ENCODE results near the gene SRPK2. TPM values are rescaled to one million over a fixed set of nuclear protein-coding genes. Genes with fewer than 3 reads are reported as not detected.
"Not testable (repeated sequence)": the region's sequence is repeated elsewhere in the genome, so short reads cannot be mapped to it uniquely, and the experiment has no call there.

SRPK2 gene
- polyA plus RNA-seq, 1 donor from 2014 or later: 118 TPM

DNA sequence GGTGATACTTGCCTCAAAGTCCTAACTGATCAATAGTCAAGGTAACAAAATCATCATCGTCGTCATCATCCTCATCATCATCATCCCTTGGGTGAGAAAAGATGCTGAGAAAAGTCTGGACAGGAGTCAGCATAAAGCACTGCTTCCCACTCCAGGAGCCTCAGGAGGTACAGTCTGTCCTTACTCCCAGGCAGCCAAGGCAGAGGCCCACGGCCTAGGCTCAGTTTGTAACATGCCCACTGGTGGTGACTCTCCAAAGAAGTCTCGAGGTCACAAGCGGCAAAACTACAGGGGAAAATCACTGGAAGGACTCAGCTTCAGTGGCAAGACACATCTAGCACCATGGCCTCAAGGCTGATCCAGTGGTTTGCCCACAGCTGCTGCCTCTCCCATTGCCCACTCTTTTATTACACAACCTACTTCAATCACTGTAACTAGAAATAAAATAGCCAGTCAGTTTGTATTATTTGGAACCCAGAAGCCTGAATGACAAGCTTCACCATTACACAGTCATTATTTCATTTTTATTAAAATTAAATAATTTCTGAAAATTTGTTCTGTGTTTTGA, 150.4 kb downstream of the SRPK2 start:
- Histone ChIP-seq H3K36me3 (ENCODE audit: insufficient read depth, low read length) (no peaks in the 10 kb centered on the region), H4K20me1 (ENCODE audit: insufficient read depth) (no peaks in the 10 kb centered on the region), H3F3A (ENCODE audit: insufficient read depth, low read length, poor library complexity, severe bottlenecking) (no peaks in the 10 kb centered on the region), H3K9ac (ENCODE audit: low read length) (no peak overlapping the region), H3K4me3 (ENCODE audit: low read length) (no peak overlapping the region), H3K27ac (ENCODE audit: low read length) (no peak overlapping the region), H3K27me3 (ENCODE audit: insufficient read depth, low read depth, low read length) (no peaks in the 10 kb centered on the region), H3K79me2 (replicated peaks; ENCODE audit: insufficient read depth, low read length) (peaks cover 31% of the 10 kb centered on the region), H3K9me3 (ENCODE audit: low read length) (no peaks in the 10 kb centered on the region), H2AFZ (ENCODE audit: low read depth, low read length) (no peak overlapping the region), H3K4me2 (ENCODE audit: low read length) (no peak overlapping the region), H3K9me2 (ENCODE audit: insufficient read depth, low read length) (no peaks in the 10 kb centered on the region)
- no peak for TF ChIP-seq RAD21 (conservative IDR thresholded peaks at IDR 0.05)
- TF ChIP-seq SMC3 (conservative IDR thresholded peaks at IDR 0.05; ENCODE audit: poor library complexity): no peak
- TF ChIP-seq POLR2AphosphoS5 (IDR thresholded peaks at IDR 0.05): no peak
- TF ChIP-seq MXI1 (conservative IDR thresholded peaks at IDR 0.05; ENCODE audit: poor library complexity, severe bottlenecking): no peak
- TF ChIP-seq EP300 (conservative IDR thresholded peaks at IDR 0.05; ENCODE audit: poor library complexity, severe bottlenecking): no peak
- TF ChIP-seq, protein P1, sequence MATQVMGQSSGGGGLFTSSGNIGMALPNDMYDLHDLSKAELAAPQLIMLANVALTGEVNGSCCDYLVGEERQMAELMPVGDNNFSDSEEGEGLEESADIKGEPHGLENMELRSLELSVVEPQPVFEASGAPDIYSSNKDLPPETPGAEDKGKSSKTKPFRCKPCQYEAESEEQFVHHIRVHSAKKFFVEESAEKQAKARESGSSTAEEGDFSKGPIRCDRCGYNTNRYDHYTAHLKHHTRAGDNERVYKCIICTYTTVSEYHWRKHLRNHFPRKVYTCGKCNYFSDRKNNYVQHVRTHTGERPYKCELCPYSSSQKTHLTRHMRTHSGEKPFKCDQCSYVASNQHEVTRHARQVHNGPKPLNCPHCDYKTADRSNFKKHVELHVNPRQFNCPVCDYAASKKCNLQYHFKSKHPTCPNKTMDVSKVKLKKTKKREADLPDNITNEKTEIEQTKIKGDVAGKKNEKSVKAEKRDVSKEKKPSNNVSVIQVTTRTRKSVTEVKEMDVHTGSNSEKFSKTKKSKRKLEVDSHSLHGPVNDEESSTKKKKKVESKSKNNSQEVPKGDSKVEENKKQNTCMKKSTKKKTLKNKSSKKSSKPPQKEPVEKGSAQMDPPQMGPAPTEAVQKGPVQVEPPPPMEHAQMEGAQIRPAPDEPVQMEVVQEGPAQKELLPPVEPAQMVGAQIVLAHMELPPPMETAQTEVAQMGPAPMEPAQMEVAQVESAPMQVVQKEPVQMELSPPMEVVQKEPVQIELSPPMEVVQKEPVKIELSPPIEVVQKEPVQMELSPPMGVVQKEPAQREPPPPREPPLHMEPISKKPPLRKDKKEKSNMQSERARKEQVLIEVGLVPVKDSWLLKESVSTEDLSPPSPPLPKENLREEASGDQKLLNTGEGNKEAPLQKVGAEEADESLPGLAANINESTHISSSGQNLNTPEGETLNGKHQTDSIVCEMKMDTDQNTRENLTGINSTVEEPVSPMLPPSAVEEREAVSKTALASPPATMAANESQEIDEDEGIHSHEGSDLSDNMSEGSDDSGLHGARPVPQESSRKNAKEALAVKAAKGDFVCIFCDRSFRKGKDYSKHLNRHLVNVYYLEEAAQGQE (IDR thresholded peaks at IDR 0.05; ENCODE audit: borderline replicate concordance): no peak
- no peak for TF ChIP-seq EZH2 (IDR thresholded peaks at IDR 0.05; ENCODE audit: borderline replicate concordance, insufficient read depth, low read length, poor library complexity, severe bottlenecking)
- TF ChIP-seq TAF1 (IDR thresholded peaks at IDR 0.05; ENCODE audit: low read depth): no peak
- TF ChIP-seq CTCF (IDR thresholded peaks at IDR 0.05; ENCODE audit: poor library complexity, severe bottlenecking): no peak

DNA sequence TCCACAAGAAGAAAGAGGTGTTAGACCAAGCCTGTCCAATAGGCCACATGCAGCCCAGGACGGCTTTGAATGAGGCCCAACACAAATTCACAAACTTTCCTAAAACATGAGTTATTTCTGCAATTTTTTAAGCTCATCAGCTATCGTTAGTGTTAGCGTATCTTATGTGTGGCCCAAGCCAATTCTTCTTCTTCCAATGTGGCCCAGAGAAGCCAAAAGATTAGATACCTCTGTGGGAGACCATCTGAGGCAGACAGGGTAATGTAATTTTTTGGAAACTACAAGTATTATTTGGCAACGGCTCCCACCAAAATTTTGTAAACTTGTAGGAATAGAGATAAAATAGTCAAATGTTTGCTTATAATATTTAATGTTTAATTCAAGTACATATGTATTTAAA, 153.8 kb downstream of the SRPK2 start:
- Histone ChIP-seq H3K4me2 (ENCODE audit: low read length) (no peak overlapping the region), H4K20me1 (ENCODE audit: insufficient read depth) (no peaks in the 10 kb centered on the region), H3K27ac (ENCODE audit: low read length) (no peak overlapping the region), H3K4me3 (ENCODE audit: low read length) (no peak overlapping the region), H3K9ac (ENCODE audit: low read length) (no peak overlapping the region), H3K36me3 (ENCODE audit: insufficient read depth, low read length) (no peaks in the 10 kb centered on the region), H3F3A (ENCODE audit: insufficient read depth, low read length, poor library complexity, severe bottlenecking) (no peaks in the 10 kb centered on the region), H3K79me2 (replicated peaks; ENCODE audit: insufficient read depth, low read length) (peaks cover 17% of the 10 kb centered on the region), H3K9me2 (ENCODE audit: insufficient read depth, low read length) (no peaks in the 10 kb centered on the region), H3K27me3 (ENCODE audit: insufficient read depth, low read depth, low read length) (no peaks in the 10 kb centered on the region), H3K9me3 (ENCODE audit: low read length) (no peaks in the 10 kb centered on the region), H2AFZ (ENCODE audit: low read depth, low read length) (no peak overlapping the region)
- no peak for TF ChIP-seq SMC3 (conservative IDR thresholded peaks at IDR 0.05; ENCODE audit: poor library complexity)
- TF ChIP-seq, protein P1 (IDR thresholded peaks at IDR 0.05; ENCODE audit: borderline replicate concordance): no peak
- no peak for TF ChIP-seq CTCF (IDR thresholded peaks at IDR 0.05; ENCODE audit: poor library complexity, severe bottlenecking)
- TF ChIP-seq POLR2AphosphoS5 (IDR thresholded peaks at IDR 0.05): no peak
- no peak for TF ChIP-seq EZH2 (IDR thresholded peaks at IDR 0.05; ENCODE audit: borderline replicate concordance, insufficient read depth, low read length, poor library complexity, severe bottlenecking)
- TF ChIP-seq RAD21 (conservative IDR thresholded peaks at IDR 0.05): no peak
- TF ChIP-seq TAF1 (IDR thresholded peaks at IDR 0.05; ENCODE audit: low read depth): no peak
- TF ChIP-seq EP300 (conservative IDR thresholded peaks at IDR 0.05; ENCODE audit: poor library complexity, severe bottlenecking): no peak
- TF ChIP-seq MXI1 (conservative IDR thresholded peaks at IDR 0.05; ENCODE audit: poor library complexity, severe bottlenecking): no peak

DNA sequence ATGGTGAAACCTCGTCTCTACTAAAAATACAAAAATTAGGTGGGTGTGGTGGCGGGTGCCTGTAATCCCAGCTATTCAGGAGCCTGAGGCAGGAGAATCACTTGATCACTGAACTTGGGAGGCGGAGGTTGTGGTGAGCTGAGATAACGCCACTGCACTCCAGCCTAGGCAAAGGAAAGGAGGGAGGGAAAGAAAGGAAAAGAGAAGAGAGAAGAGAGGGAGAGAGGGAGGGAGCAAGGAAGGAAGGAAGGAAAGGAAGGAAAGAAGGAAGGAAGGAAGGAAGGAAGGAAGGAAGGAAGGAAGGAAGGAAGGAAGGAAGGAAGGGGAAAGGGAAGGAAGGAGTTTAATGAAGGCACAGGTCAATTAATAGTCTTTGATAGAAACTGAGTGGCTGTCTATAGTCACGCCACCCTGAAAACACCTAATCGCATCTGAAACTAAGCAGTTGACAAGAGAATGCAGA, 155.9 kb downstream of the SRPK2 start:
- H3K27me3 ChIP-seq (ENCODE audit: insufficient read depth, low read depth, low read length); H3K4me3 ChIP-seq (ENCODE audit: low read length); H3K79me2 ChIP-seq (replicated peaks; ENCODE audit: insufficient read depth, low read length); H3F3A ChIP-seq (ENCODE audit: insufficient read depth, low read length, poor library complexity, severe bottlenecking); H4K20me1 ChIP-seq (ENCODE audit: insufficient read depth); H3K9me2 ChIP-seq (ENCODE audit: insufficient read depth, low read length); H2AFZ ChIP-seq (ENCODE audit: low read depth, low read length); H3K27ac ChIP-seq (ENCODE audit: low read length); H3K9ac ChIP-seq (ENCODE audit: low read length); H3K4me2 ChIP-seq (ENCODE audit: low read length); H3K36me3 ChIP-seq (ENCODE audit: insufficient read depth, low read length); H3K9me3 ChIP-seq (ENCODE audit: low read length): not testable (repeated sequence)

All from neural cell (in vitro differentiated cells).